GM12872 (cell line): ENCODE measurements around the gene TNIK.

Experiments used
- CTCF ChIP-seq: IDR thresholded peaks from 3 replicates; pipeline ENCODE4 v1.5.1; 2011; ENCODE audit warnings: low read depth, mild to moderate bottlenecking, low read length, moderate library complexity; ENCODE audit not compliant: insufficient read depth

Gene TNIK

GRCh38 chr3:171093462-171093861 lies 366.7 kb downstream of the TNIK start:
- no peak for TF ChIP-seq CTCF

- TF ChIP-seq CTCF: no peak
These were observed 367.7 kb downstream of the TNIK start for GRCh38 chr3:171092467-171092911.

GRCh38 chr3:171090321-171090720 lies 369.9 kb downstream of the TNIK start:
- no peak for TF ChIP-seq CTCF

GRCh38 chr3:171088964-171089754 lies 371.0 kb downstream of the TNIK start:
- no peak for TF ChIP-seq CTCF

GRCh38 chr3:171088496-171088895 lies 371.7 kb downstream of the TNIK start:
- no peak for TF ChIP-seq CTCF

GRCh38 chr3:171086914-171087313 lies 373.3 kb downstream of the TNIK start:
- no peak for TF ChIP-seq CTCF

- TF ChIP-seq CTCF: no peak
These were observed 382.9 kb downstream of the TNIK start for GRCh38 chr3:171077261-171077660.
